Adrenal gland (tissue), 12 donors: ENCODE results near the gene ADAMTS12. TPM values are rescaled to one million over a fixed set of nuclear protein-coding genes. Genes with fewer than 3 reads are reported as not detected.

Source experiments
- DNase-seq, 7 donors: peaks; one replicate each; pipeline ENCODE4 v3.0.0-alpha.2; 2019 to 2020
- H3K27ac ChIP-seq, 5 donors: fragments of 200-600 bp; sonication (generic) in 4 of 5; 1 replicate in 3 of 5; 2 replicates in 2 of 5; pipeline versions ENCODE4 v1.5.1 to v1.8.0; 2016 to 2020; ENCODE audit warnings: mild to moderate bottlenecking in 1 of 5
- H3K27me3 ChIP-seq: fragments of 200-600 bp; 2 replicates; pipeline ENCODE4 v1.8.0; 2021
- H3K36me3 ChIP-seq, 2 donors: fragments of 200-600 bp; replicated peaks in 1 of 2; 1 replicate in 1 of 2; 2 replicates in 1 of 2; pipeline versions ENCODE4 v1.5.1 to v1.8.0; 2018 to 2022
- H3K4me1 ChIP-seq, 2 donors: fragments of 200-600 bp; replicated peaks in 1 of 2; 1 replicate in 1 of 2; 2 replicates in 1 of 2; pipeline versions ENCODE4 v1.5.1 to v1.8.0; 2018 to 2021
- H3K4me3 ChIP-seq, 4 donors: fragments of 200-600 bp; sonication (generic) in 3 of 4; one replicate each; pipeline ENCODE4 v1.5.1; 2016 to 2018
- H3K9me3 ChIP-seq, 3 donors: fragments of 200-600 bp; sonication (generic) in 1 of 3; replicated peaks in 1 of 3; 1 replicate in 2 of 3; 2 replicates in 1 of 3; pipeline versions ENCODE4 v1.5.1 to v1.8.0; 2016 to 2021
- CTCF ChIP-seq, 6 experiments: fragments of 450-650 bp in 4 of 6; fragments of 200-600 bp in 2 of 6; sonication (generic) in 1 of 6; IDR thresholded peaks; 1 replicate in 5 of 6; 2 replicates in 1 of 6; pipeline versions ENCODE4 v1.5.1 to v1.8.0; 2016 to 2021; ENCODE audit warnings: antibody characterized with exemption in 6 of 6, mild to moderate bottlenecking in 2 of 6, moderate library complexity in 1 of 6
- POLR2A ChIP-seq, 2 donors: fragments of 450-650 bp; IDR thresholded peaks; one replicate each; pipeline ENCODE4 v1.6.1; 2017; ENCODE audit warnings: antibody characterized with exemption in 2 of 2, mild to moderate bottlenecking in 2 of 2, moderate library complexity in 1 of 2
- WGBS, 4 donors: extraction: QIAGEN DNeasy Blood & Tissue Kit in 2 of 4; methylation state at CpG; one replicate each; pipeline versions ENCODE4 v1.1.5 to v1.1.7; 2013 to 2017; 5-methylcytosine and 5-hydroxymethylcytosine counted together
- intact Hi-C, 2 donors: fragments of 100-400 bp; cut with DNase I; formaldehyde crosslinking; loops; one replicate each; pipeline versions ENCODE4 v1.14.1 to v1.15.0; 2022 to 2023
- polyA plus RNA-seq, 3 donors: library from polyadenylated mRNA; stranded (reverse); fragments of 200-250 nt in 2 of 3; fragments of 350-450 nt in 1 of 3; fragmentation: Illumina TruSeq in 1 of 3; extraction: RNeasy Lipid Tissue Mini Kit (QIAGEN cat#74804) in 1 of 3; gene quantifications; one replicate each; pipeline ENCODE4 v1.2.3, GENCODE V29; 2013 to 2014
- total RNA-seq, 9 donors: library from RNA; depleted of rRNA in 4 of 9; stranded (reverse); fragments of >200 nt in 4 of 9; fragments of 120-200 nt in 1 of 9; fragmentation: NEBNext Ultra II Directional in 1 of 9; extraction: Animal tissue kit (Norgen Biotek cat#: 25700) in 1 of 9; gene quantifications; one replicate each; pipeline versions ENCODE4 v1.1.0 to v1.2.4, GENCODE V29; 2013 to 2023
- donor health status: healthy with polysubstance abuse.
- donor health status: Bipolar disorder and iron deficiency.
- donor health status: DM: yes; HTN: yes; CAD: no.
- donor health status: DM: no; HTN: no; CAD: no.
- donor health status: DM: no; HTN: no; CAD: no.
- donor health status: DM: yes; HTN: yes; CAD: no.

Gene ADAMTS12
- total and polyA plus RNA-seq, 12 donors = 1.9 to 76.1 (median 10.5) TPM

- DNase-seq = no peak
- Histone ChIP-seq H3K4me3 (no peak overlapping the region), H3K9me3 (no peaks in the 10 kb centered on the region), H3K27ac (no peak overlapping the region), H3K36me3 (peaks cover 0 to 15% of the 10 kb centered on the region in 2 donors), H3K27me3 (no peaks in the 10 kb centered on the region), H3K4me1 (peaks cover 0 to 5% of the 10 kb centered on the region in 2 donors)
- WGBS, 4 donors = 81 to 88% (median 82%) methylated on average over 7 of the region's 7 CpGs
- intact Hi-C loops = no loop called here
- TF ChIP-seq CTCF (IDR thresholded peaks at IDR 0.05) (no peak), POLR2A (IDR thresholded peaks at IDR 0.05) (no peak)
Observed at GRCh38 chr5:33639474-33639873, 252.3 kb downstream of the ADAMTS12 start.

- H3K27ac ChIP-seq = no peak overlapping the region
Observed at GRCh38 chr5:33637011-33637410, 254.8 kb downstream of the ADAMTS12 start.

GRCh38 chr5:33635582-33635981 lies 256.2 kb downstream of the ADAMTS12 start:
- Histone ChIP-seq H3K36me3 (peaks cover 0 to 12% of the 10 kb centered on the region in 2 donors), H3K27me3 (no peaks in the 10 kb centered on the region), H3K4me3 (no peak overlapping the region), H3K27ac (no peak overlapping the region), H3K4me1 (no peaks in the 10 kb centered on the region), H3K9me3 (no peaks in the 10 kb centered on the region)
- TF ChIP-seq POLR2A (IDR thresholded peaks at IDR 0.05) (no peak), CTCF (IDR thresholded peaks at IDR 0.05) (no peak)
- intact Hi-C loops = no loop called here
- 56 to 60% (median 58%) methylated on average over 3 of the region's 3 CpGs for WGBS, 4 donors
- DNase-seq = no peak

More at GRCh38 chr5:33637011-33637410, 254.8 kb downstream of the ADAMTS12 start:
- no peak for TF ChIP-seq POLR2A (IDR thresholded peaks at IDR 0.05)
- no peak for TF ChIP-seq CTCF (IDR thresholded peaks at IDR 0.05)
- DNase-seq = no peak
- H3K4me3 ChIP-seq = no peak overlapping the region
- peaks cover 0 to 15% of the 10 kb centered on the region in 2 donors for H3K36me3 ChIP-seq
- H3K27me3 ChIP-seq = no peaks in the 10 kb centered on the region
- WGBS, 4 donors = 59 to 87% (median 80%) methylated on average over 3 of the region's 3 CpGs
- intact Hi-C loops = no loop called here
- no peaks in the 10 kb centered on the region for H3K9me3 ChIP-seq
- peaks cover 0 to 5% of the 10 kb centered on the region in 2 donors for H3K4me1 ChIP-seq

- peaks cover 0 to 7% of the 10 kb centered on the region in 2 donors for H3K36me3 ChIP-seq
- intact Hi-C loops = no loop called here
- H3K4me1 ChIP-seq = no peaks in the 10 kb centered on the region
- H3K27me3 ChIP-seq = no peaks in the 10 kb centered on the region
- DNase-seq = no peak
- TF ChIP-seq CTCF (IDR thresholded peaks at IDR 0.05) = no peak
- no peak for TF ChIP-seq POLR2A (IDR thresholded peaks at IDR 0.05)
- H3K9me3 ChIP-seq = no peaks in the 10 kb centered on the region
- WGBS, 4 donors = 91 to 99% (median 96%) methylated on average over 2 of the region's 2 CpGs
- no peak overlapping the region for H3K4me3 ChIP-seq
- H3K27ac ChIP-seq = no peak overlapping the region
Observed at GRCh38 chr5:33633699-33634098, 258.1 kb downstream of the ADAMTS12 start.
